HG03064 (cell line): Measurements from ENCODE around the gene TMEM63C.
"Not testable (repeated sequence)": the region's sequence is repeated elsewhere in the genome, so short reads cannot be mapped to it uniquely, and the experiment has no call there.

Experiments
- ATAC-seq: cut with Tn5 transposase; IDR thresholded peaks from one replicate; pipeline ENCODE4 v1.9.1; 2021; ENCODE audit warnings: low read depth; ENCODE audit not compliant: unreplicated experiment

The TMEM63C gene

DNA sequence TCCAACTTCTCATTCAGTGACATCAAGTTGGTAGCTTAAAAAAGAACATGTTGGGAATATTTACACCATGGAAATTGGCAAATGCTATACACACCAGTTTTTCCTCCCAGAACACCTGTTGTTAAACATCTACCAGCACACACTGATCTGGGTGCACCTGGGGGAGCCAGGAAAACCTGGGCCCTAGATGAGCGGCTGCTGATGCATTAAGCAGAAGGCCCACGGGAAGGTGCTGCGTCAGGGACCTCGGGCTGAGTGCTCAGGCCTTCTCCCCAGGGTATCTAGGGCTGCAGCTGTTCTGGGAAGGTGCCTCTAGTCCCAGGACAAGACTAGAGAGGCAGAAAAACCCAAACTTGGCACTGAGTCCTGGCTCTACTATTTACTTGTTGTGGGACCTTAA is 92.2 kb downstream of the TMEM63C start:
- no peak for ATAC-seq

DNA sequence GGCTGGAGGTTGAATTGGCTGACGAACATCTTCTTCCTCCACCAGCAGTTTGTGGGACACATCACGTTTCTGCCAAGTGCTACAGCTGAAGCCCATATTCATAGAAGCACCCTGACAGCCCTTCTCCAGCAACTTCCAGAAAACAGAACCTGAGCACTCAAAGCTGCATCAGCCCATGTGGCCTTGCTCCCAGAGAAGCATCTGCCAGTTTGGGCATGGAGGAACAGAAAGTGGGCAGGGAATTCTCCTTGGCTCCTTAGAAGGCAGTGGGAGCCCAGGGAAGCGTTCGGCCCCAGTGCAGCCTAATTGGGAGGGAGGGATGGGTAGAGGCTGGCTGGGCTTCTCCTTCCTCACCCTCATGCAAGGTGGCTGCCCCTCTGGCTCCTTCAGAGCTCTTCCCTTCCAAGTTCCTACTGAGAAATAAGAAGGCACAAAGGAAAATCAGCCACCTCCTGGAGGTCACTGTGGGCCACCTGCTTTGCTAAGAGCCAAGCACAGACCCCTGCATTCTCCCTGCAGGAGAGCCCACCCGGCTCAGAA is 93.5 kb downstream of the TMEM63C start:
- no peak for ATAC-seq

DNA sequence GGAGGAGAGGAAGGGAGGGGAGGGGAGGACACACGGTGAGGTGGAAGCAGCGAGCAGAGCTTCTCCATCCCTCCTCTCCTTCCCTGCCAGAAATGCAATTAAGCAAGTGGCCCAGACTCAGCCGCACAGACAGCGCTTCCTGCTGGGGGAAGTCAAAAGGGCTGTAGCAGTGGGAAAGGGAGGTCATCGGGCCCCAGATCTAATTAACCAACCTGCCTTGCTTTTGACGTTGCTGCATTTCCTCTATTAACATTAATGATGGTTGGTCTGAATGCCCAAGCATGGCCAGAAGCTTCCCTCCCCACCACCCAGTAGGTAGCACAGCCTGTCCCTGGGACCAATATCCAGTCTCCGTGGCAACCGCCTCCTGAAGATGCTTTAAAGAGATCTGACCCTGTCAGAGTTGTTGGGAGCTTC is 94.0 kb downstream of the TMEM63C start:
- ATAC-seq = no peak

DNA sequence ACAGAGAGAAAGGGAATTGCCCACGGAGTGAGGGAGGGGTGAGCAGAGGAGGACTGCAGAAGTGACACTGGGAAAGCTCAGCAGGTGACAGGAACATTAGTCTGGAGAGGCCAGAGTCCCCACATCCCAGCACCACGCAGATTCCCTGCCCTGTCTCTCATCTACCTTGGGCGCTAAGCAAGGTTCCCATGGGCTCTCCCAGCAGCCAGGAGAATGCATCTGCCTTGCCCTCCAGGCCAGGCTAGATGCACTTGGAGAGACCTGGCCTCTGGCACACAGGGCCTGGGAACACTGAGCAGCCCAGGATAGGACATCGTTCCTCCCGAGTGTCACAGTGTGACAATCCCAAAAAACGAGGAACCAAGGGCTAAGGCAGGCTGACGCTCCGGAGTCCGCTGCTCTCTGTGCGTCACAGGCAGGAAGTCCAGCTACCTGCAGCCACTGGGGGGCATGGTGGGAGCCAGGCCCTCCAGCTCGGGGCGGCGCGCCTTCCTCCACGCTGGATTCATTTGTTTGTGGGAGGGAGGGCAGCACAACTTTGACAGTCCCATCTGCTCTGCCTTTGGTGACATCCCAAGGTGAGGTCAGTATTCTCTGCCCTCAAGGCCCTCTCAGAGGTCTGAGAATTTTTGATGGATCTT is 94.8 kb downstream of the TMEM63C start:
- ATAC-seq = no peak

DNA sequence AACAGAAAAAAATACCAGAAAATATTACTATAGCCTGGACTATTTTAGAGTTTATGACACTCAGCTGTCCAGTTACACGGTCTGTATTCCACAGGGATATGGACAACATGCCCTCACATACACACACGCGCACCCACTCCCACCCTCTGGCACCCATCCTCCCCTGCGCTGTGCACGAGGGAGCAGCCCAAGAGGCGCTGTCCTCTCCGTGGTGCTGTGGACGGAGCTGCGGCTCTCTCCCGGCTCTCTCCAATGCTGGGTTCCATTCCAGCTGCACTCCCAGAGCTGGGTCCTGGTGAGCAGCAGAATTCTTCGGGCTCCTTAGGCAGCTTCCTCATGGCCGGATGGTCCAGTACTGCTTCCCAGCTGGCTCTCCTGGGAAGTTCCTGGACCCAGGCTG is 95.4 kb downstream of the TMEM63C start:
- no peak for ATAC-seq

DNA sequence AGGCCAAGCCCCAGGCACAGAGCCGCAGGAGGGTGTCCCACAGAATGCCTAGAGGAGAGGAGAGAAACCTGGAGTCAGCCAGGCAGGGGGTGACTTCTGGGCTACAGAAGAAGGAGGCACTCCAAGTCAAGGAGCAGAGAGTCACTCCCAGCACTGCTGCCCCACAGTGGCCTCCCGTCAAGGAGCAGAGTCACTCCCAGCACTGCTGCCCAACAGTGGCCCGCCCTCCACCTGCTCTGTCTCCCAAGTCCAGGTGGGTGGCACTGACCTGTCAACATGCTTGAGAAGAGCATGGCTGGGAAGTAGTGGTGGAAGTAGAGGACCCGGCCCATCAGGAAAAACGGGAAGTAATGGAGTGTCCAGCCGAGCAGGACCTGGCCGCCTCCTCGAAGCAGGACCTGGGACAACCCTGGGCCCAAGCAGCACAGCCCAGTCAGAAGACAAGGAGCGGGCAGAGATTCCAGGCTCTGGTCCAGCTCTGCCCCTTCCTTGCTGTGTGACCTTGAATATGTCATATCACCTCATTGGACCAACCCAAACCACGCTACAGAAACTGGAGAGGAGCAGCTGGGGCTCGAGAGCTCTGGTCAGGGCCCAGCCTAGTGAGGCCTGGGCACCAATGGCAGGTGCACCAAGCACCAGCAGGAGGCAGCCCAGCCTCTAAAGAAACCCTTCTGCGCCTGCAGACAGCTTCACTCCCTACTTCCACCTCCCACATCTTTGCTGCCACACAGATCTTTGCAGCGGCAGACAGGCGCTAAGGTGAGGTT is 97.0 kb downstream of the TMEM63C start:
- no peak for ATAC-seq

DNA sequence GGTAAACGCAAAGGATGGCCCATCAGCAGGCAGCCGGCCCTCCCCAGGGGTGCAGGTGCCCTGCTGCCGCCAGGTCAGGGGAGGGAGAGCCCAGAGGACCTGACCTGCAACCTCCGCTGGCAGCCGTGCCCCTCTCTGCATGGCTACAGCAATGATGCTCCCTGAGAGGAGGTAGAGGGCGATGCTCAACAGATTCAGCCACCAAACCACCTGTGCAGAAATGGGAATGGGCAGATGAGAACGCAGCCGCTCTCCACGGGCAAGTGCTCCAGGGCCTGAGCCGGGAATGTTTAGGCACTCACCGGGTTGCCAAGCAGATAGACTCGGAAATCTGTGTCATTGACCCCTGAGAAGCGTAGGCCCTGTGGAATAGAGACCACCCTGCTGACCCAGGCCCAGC is 98.1 kb downstream of the TMEM63C start:
- ATAC-seq = no peak

DNA sequence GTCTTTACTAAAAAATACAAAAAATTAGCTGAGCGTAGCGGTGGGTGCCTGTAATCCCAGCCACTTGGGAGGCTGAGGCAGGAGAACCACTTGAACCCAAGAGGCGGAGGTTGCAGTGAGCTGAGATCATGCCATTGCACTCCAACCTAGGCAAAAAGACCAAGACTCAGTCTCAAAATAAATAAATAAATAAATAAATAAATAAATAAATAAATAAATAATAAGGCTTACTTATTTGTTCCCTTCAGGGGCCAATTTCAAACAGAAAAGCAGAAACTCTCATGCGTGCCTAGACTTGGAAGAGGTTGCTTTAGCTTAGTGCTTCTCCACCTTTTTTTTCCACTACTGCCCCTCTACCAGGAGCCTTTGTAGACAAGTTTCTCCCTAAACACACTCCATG is 99.3 kb downstream of the TMEM63C start:
- ATAC-seq = not testable (repeated sequence)

DNA sequence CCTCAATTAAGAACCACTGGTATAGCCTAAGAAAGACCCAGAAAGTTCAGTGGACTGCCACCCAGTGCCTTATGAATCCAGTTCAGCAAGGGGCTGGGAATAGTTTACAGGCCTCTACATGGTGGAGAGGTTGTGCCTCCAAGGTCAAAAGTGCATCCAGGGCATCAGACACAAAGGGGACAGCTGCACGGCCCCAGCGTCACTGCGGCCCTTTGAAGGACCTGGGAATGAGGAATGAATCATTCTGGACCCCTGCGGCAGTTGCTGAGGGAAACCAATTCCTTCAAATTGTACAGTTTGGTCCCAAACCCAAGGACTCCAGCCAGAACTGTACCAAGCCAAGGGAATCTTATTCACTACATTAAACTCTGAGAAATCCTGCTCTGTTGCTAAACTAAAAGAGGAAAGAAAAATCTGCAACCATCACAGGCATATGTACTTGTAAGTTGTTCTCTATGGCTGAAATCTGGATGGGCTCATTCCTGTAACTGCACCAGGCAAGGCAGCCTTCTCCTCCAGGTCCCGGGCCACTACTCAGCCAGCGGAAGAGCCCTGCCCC is 100.3 kb downstream of the TMEM63C start:
- ATAC-seq = no peak

DNA sequence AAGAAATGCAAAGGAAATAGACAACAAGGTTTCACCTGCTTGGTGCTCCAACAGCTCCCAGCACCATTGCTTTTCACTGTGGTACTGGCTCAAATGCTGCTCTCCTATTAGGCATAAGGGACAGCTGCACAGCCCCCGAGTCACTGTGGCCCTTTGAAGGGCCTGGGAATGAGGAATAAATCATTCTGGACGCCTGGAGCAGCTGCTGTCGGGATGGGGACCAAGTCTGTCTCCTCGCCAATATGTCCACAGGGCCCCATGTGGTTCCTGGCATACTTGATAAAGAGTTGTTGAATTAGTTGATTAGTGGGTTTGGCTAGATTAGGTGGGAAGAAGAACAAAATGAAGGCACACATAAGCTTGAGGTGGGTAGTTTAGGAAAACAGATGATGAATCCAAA is 102.5 kb downstream of the TMEM63C start:
- ATAC-seq = no peak

DNA sequence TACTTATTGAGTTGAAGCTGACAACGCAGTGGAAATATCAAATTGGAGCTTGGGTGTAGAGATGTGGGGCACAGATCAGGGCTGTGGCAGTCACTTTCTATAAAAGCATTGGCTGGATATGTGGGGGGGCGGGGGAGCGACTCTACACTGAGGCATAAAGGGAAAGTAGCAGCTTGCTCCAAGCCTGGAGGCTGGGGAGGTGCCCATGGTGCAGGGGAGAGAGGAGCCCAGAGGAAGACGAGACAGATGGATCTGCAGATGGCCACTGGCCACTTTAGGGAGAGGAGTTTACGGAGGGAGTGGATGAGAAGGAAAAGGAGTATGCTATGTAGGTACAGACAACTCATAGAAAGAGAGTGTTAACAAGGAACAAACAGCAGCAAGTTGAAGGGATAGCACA is 102.9 kb downstream of the TMEM63C start:
- no peak for ATAC-seq

DNA sequence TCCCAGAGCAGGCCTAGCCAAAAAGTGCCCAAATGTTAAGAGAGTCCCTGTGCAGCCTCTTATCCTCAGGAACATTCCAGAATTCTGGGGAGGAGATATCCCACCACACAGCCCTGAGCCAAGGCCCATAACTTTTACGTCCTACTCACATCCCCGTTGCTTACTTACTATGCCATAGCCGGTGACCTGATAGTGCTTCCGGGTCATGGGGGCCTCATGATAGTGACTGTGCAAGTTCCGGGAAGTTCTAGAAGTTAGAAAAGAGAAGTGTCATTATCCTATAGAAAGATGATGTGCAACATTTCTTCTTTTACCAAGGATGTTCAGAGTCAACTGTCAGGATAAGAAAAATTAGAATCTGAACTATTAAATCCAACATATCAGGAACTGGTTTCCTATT is 105.0 kb downstream of the TMEM63C start:
- no peak for ATAC-seq

DNA sequence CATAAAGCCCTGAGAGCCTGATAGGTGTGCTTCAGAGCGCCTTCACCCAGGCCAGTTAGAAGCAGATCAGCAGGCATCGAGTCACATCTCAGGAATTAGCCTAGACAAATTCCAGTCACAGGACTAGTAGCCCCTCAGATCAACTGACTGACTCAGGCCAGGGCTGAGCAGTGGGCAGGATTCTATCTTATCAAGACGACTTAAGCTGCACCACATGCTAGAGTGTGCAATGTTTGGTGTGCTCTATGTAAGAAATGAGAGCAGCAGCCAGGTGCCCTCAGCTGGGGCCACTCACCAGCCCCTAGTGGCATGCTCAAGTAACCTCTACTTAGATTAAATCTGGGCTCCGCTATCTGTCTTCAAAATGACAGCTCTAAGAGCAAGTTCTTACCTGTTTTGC is 109.1 kb downstream of the TMEM63C start:
- no peak for ATAC-seq

DNA sequence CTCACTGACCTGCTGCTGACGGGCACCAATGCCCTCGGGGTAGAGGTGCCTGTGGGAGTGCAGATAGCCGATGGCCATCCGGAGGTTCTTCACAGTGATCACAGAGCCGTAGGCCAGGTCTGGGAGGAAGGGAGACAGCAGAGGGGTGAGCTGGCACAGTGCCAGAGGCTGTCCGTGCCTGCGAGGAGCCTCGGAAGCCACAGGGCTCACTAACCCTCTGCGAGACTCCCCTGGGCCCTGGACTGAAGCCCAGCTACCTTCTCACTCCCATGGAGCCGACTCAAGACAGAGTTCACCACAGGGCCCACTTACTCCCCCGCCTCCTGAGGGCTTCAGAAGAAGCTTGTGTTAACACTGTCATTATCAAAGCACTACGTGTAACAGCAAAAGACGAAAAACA is 114.6 kb downstream of the TMEM63C start:
- ATAC-seq = no peak

DNA sequence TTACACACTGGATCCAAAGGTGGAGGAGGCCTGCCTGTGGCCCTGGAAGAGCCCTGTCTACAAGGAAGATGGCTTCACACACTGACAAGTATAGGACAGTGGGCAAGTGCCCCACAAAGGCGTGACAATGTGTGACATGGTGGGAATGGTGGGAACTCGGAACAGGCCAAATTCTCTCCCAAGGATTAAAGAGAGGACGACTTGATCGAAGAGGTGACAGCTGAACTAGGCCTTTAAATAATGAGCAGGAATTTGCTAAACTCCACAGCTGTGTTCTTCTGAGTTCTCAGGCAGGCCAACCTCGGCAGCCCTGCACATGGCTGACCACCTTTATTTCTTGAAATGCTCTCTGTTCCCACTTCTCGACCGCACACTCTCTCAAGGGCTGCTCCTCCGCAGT is 115.3 kb downstream of the TMEM63C start:
- ATAC-seq = no peak

DNA sequence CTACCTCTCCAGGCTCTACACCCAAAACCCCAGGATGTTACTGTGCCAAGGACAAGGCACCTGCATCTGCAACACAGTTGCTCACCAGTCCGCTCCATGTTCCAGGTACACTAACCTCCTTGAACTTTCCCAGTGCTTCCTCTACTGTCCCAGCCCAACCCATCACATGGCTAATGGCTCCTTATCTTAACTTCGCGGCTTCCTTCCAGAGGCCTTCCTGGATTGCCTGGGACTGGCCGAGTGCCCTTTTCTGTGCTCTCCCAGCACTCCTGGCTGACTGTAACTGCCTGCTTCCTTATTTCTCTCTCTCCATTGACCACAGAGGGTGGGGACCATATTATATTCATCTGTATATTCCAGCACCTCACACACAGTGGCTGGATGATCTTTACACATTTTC is 118.2 kb downstream of the TMEM63C start:
- no peak for ATAC-seq

DNA sequence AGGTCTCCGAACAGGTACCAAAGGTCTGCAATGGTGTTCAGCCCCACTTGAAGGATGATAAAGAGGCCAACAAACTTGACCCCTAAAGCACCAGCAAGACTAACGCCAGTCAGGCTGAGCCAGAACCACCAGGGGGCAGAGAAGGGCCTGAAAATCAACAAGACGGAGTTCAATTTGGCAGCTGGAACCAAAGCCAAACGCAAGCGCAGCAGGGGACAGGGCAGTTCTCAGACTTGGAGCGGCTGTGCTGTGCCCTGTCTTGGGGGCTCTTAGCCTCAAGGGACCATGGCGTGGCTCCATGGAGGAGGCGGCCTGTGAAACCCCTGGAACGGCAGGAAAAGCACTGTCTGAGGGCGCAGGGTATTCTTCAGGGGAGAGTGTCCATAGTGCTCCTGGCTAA is 119.5 kb downstream of the TMEM63C start:
- no peak for ATAC-seq

DNA sequence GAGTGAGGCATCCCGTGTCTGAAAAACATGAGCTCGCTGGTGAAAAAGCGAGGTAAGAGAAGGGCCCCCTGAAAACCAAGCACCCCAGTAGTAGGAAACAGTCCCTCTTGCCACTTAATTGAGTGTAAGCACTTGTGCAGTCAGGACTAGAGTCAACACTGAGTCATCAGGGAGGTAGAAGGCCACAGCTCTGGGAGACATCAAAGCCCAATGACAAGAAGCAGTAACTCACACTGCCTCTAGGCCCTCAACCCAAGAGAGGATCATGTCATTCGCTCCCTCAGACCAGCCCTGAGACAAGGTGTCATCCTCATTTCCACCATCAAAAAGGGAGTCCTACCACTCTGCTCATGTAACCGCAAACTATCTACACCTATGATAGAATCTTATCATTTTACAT is 121.3 kb downstream of the TMEM63C start:
- no peak for ATAC-seq

DNA sequence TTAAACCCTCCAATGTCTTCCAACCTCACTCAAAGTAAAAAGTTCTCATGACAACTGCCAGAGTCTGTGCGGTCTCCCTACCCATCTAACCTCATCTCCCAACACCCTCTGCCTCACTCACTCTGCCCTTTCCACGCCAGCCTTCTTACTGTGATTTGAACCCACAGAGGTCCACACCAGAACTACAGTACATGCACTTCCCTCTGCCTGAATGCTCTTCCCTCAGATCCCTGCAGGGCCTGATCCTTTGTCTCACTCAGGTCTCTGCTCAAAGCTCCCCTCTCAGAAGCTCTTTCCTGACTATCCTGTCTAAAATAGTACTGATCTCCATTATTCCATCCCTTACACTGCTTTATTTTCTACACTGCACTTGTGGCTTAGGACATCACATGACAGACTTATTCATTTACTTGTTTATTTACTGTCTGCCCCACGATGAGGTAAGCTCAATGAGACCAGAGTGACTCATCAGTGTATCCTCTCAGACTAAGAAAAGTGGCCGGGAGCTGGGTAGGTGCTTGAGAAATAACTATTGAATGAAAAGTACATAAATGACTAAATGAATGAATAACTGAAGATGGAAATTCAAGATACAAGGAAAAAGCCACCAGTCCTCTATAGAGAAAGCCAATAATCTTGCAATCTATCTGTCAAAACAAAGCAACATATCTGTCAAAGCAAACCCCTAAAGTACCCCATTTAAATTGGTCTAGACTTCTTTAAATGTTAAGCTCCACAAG is 122.0 kb downstream of the TMEM63C start:
- no peak for ATAC-seq

DNA sequence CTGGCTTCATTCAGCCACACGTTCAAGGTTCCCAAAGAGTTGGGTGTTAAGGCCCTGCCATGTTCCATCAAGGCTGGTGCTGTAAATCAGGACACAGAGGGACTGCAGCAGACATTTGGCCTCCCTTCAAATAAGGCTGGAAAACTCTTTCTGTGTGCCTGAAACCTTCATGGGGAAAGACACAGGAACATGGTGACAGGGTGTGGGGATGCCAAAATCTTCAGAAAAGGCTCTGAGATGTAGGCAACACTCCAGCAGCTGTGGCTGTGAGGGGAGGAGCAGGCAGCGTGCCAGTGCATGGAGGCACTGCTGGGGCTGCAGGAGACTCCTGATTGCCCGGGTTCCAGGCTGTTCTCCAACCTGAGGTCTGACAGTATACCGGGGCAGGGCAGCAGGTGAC is 124.1 kb downstream of the TMEM63C start:
- ATAC-seq = no peak

DNA sequence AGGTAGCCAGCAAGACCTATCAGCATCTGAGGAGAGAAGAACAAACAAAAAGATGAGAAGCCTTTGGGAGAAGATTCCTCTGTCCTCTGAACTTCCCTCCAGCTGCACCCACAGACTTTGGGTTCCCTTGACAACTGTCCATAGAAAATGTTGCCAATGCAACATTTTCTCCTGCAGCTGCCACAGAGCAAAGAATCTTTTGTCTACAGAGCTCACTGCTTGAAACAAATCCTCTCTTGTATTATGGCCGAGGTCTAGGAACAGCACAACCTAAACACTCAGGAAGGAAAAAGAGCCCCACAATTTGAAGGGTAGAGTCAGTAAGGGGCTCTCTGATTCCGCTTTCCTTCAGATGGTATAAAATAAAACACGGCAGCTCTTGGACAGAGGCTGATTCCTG is 124.8 kb downstream of the TMEM63C start:
- no peak for ATAC-seq
